ENCODE results near the gene GPX3. TPM values are rescaled to one million over a fixed set of nuclear protein-coding genes. Genes with fewer than 3 reads are reported as not detected.

GPX3 gene
- total RNA-seq, 1 experiment from 2014 or later: 62.3 TPM

GRCh38 chr5:151033217-151033934, 13.0 kb downstream of the GPX3 start:
- no peak for DNase-seq (ENCODE audit: low read depth)

GRCh38 chr5:151034422-151035379, 14.3 kb downstream of the GPX3 start:
- DNase-seq (ENCODE audit: low read depth): peak; percentile 44

GRCh38 chr5:151036556-151036955, 16.2 kb downstream of the GPX3 start:
- no peak for DNase-seq (ENCODE audit: low read depth)

GRCh38 chr5:151037561-151038411, 17.4 kb downstream of the GPX3 start:
- DNase-seq (ENCODE audit: low read depth): peak; percentile 88

GRCh38 chr5:151038412-151038745, 18.0 kb downstream of the GPX3 start:
- DNase-seq (ENCODE audit: low read depth): no peak

GRCh38 chr5:151038801-151039238, 18.4 kb downstream of the GPX3 start:
- peak; percentile 74 for DNase-seq (ENCODE audit: low read depth)

GRCh38 chr5:151039665-151040064, 19.3 kb downstream of the GPX3 start:
- DNase-seq (ENCODE audit: low read depth): no peak

GRCh38 chr5:151040211-151040747, 19.9 kb downstream of the GPX3 start:
- peak; percentile 64 for DNase-seq (ENCODE audit: low read depth)

GRCh38 chr5:151041577-151042268, 21.3 kb downstream of the GPX3 start:
- no peak for DNase-seq (ENCODE audit: low read depth)

GRCh38 chr5:151042453-151043093, 22.2 kb downstream of the GPX3 start:
- DNase-seq (ENCODE audit: low read depth): no peak

GRCh38 chr5:151047814-151048425, 27.5 kb downstream of the GPX3 start:
- DNase-seq (ENCODE audit: low read depth): no peak

- no peak for DNase-seq (ENCODE audit: low read depth)
Measured at GRCh38 chr5:151048526-151048925, 28.1 kb downstream of the GPX3 start.

- DNase-seq (ENCODE audit: low read depth): peak; percentile 70
Measured at GRCh38 chr5:151051066-151051930, 30.9 kb downstream of the GPX3 start.

- no peak for DNase-seq (ENCODE audit: low read depth)
Measured at GRCh38 chr5:151051931-151052608, 31.7 kb downstream of the GPX3 start.

- DNase-seq (ENCODE audit: low read depth): no peak
Measured at GRCh38 chr5:151052836-151053235, 32.4 kb downstream of the GPX3 start.

GRCh38 chr5:151053796-151054462, 33.5 kb downstream of the GPX3 start:
- DNase-seq (ENCODE audit: low read depth): no peak

- no peak for DNase-seq (ENCODE audit: low read depth)
Measured at GRCh38 chr5:151054709-151055108, 34.3 kb downstream of the GPX3 start.

- DNase-seq (ENCODE audit: low read depth): no peak
Measured at GRCh38 chr5:151055336-151055735, 34.9 kb downstream of the GPX3 start.
